Measurements from ENCODE around the gene MIS12.

GRCh38 chr17:5508810-5509209 is 22.4 kb downstream of the MIS12 start:
- TF ChIP-seq ETS1 (conservative IDR thresholded peaks at IDR 0.05; ENCODE audit: control insufficient read depth, low read depth, low read length) (no peak), CTCF (IDR thresholded peaks at IDR 0.05 in 2 of 3, conservative IDR thresholded peaks at IDR 0.05 in 1 of 3; ENCODE audit: insufficient read depth in 2 of 3, low read depth in 1 of 3, low read length in 3 of 3) (no peak), BRD9 (IDR thresholded peaks at IDR 0.05; ENCODE audit: low read depth, partially characterized antibody) (no peak), JUNB (CRISPR knock-in tag; conservative IDR thresholded peaks at IDR 0.05) (no peak), MYC (IDR thresholded peaks at IDR 0.05; ENCODE audit: low read depth, low read length) (no peak), MYC (CRISPR knock-in tag; IDR thresholded peaks at IDR 0.05; ENCODE audit: borderline replicate concordance, low read depth) (no peak), EP300 (IDR thresholded peaks at IDR 0.05; ENCODE audit: low read length) (no peak), ELF4 (CRISPR knock-in tag; IDR thresholded peaks at IDR 0.05) (no peak), RAD21 (CRISPR knock-in tag; conservative IDR thresholded peaks at IDR 0.05 in 1 of 2, IDR thresholded peaks at IDR 0.05 in 1 of 2) (no peak), TCF7 (IDR thresholded peaks at IDR 0.05; ENCODE audit: borderline replicate concordance) (no peak), GABPA (tag; conservative IDR thresholded peaks at IDR 0.05; ENCODE audit: low read depth) (no peak), BRCA1 (IDR thresholded peaks at IDR 0.05) (no peak), BRCA1 (CRISPR knock-in tag; IDR thresholded peaks at IDR 0.05) (no peak), STAT6 (CRISPR knock-in tag; IDR thresholded peaks at IDR 0.05) (no peak), NR3C1 (CRISPR knock-in tag; IDR thresholded peaks at IDR 0.05) (no peak), FOXJ2 (tag; IDR thresholded peaks at IDR 0.05) (no peak)

All from K562 (cell line).